ENCODE results near the gene APCDD1. TPM values are rescaled to one million over a fixed set of nuclear protein-coding genes. Genes with fewer than 3 reads are reported as not detected.

The APCDD1 gene
- total and polyA plus RNA-seq, 2 of the 8 experiments (the other 6 are each of a cell fraction or from before 2014, with no cell fraction given), result 2.6 to 3.6 TPM

DNA sequence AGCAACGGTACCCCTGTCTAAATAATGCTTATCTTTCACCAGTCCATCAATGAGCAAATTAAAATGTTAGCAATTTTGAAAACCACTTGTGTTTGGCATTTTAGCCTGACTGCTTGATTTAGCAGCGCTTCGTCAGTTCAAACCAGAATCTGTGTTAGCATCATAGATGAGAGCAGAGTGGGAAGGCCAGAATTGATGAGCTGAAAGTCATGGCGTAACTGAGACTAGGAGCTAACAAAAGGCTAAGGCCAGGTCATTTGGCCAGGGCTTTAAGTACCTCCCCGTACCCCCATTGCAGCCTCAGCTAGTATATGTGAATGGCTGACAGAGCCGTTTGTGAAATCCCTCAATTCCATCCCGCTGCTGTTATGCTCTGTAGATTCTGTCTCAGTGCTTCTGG, 16.0 kb downstream of the APCDD1 start (continued):
- TF ChIP-seq RAD21 (IDR thresholded peaks at IDR 0.05 in 1 of 2, conservative IDR thresholded peaks at IDR 0.05 in 1 of 2; ENCODE audit: low read depth in 2 of 2, low read length in 2 of 2) (no peak), POLR2AphosphoS5 (IDR thresholded peaks at IDR 0.05; ENCODE audit: low read depth, low read length) (no peak), CHD1 (IDR thresholded peaks at IDR 0.05; ENCODE audit: low read depth, low read length) (no peak), TAF7 (optimal IDR thresholded peaks at IDR 0.05; ENCODE audit: borderline replicate concordance, low read depth, low read length) (no peak)

Data from H1 (cell line).